Tibial nerve (tissue), 3 donors: Measurements from ENCODE around the gene MATN1.

Experiments
- CTCF ChIP-seq, 5 experiments: fragments of 200-600 bp in 3 of 5; fragments of 450-650 bp in 2 of 5; sonication (generic) in 3 of 5; IDR thresholded peaks; one replicate each; pipeline ENCODE4 v1.5.1; 2016 to 2019; ENCODE audit warnings: antibody characterized with exemption in 5 of 5, mild to moderate bottlenecking in 3 of 5, moderate library complexity in 2 of 5
- POLR2A ChIP-seq, 2 donors: fragments of 450-650 bp; IDR thresholded peaks; one replicate each; pipeline ENCODE4 v1.6.1; 2017; ENCODE audit warnings: antibody characterized with exemption in 2 of 2, mild to moderate bottlenecking in 2 of 2, moderate library complexity in 2 of 2

GRCh38 chr1:30768830-30769718 is 45.7 kb upstream of the MATN1 start:
- TF ChIP-seq CTCF (IDR thresholded peaks at IDR 0.05) (no peak), POLR2A (IDR thresholded peaks at IDR 0.05) (no peak)
